ENCODE data around the gene RPTOR.

RPTOR gene

DNA sequence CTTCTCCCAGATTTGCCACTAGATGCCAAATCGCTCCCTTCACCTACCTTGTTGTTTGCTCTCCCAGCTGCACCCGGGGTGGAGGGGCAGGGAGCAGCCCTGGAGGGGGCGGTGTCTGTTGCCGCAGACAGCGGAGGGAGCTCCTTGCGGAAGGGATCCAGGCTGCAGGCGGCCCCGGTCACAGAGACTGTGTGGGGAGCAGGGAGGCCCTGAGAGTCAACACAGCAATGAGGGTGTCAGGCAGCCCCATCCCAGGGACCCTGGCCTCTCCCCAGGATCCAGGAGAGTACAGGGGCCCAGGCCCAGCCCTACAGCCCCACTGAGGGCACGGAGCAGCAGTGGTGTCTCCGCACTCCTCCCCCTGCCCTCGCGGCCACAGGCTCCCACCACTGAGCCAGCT, 396.5 kb downstream of the RPTOR start:
- no peak for DNase-seq

DNA sequence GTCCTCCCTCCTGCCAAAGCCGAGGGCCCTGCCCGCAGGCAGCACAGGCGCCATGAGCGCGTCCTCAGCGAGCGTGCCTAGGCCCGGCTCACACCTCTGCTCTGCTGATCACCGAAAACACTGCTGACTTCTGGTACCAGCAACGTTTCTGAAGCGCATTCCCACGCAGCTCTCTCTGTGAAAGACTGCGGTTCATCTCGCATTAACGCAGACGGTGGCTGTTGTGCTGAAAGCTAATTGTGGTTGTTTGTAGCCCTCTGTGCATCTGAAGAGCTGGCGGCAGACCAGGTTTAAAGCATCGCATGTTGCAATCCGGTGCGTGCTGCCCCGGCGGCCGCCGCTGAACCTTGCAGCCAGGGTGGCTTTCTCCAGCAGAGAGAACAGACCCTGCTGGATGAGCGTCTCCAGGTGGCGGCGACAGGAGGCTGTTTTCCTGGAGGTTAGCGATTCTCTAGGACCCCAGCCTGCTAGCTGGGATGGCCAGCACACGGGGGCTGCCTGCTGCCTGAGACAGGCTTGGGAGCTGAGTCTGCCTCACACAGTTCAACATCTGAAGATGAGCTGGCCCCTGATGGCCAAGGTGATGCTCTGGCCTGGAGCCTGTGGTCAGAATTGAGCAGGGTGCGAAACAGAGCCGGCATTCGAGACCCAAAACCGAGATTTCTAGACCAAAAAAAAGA, 397.2 kb downstream of the RPTOR start:
- DNase-seq, result no peak

DNA sequence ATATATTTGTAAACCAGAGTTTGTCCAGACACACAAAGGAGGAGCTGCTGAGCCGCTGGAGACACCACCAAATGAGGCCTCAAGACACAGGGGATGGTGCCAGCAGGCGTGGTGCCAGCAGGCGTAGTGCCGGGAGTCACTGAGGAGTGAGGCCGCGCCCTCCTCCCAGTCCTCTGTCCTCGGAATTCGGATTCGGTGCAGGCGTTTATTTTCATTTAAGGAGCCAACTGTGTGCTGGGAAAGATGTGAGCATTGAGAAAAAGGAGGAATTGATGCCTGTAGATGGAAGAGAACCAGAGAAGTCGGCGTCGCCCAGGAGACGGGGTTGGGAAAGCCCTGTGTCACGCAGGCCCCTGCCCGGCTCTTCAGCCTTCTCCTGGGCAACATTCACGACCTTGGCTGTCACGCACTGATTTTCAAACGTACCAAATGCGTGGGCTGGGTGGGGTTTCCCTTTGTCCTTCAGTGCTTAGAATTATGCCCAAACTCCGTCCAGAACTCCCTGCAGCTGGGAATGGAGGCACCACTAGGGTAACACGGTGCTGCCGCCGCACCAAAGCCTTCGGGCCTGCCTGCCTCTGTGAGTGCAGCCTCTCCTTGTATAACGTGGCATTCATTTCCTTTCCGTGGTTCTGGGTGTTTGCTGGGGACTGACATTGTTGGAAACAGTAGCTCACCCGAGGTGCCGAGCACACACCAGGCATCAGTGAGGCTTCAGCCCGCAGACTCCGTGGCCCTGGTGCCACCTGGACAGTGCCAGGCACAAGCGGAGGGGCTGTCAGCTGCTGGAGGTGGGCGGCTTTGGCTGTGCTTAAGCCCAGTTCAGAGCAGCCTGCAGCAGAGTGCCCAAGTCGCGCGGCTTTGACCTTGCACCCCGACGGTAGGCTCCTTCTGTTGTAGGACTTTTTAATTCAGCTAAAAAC, 398.0 kb downstream of the RPTOR start:
- no peak for DNase-seq

DNA sequence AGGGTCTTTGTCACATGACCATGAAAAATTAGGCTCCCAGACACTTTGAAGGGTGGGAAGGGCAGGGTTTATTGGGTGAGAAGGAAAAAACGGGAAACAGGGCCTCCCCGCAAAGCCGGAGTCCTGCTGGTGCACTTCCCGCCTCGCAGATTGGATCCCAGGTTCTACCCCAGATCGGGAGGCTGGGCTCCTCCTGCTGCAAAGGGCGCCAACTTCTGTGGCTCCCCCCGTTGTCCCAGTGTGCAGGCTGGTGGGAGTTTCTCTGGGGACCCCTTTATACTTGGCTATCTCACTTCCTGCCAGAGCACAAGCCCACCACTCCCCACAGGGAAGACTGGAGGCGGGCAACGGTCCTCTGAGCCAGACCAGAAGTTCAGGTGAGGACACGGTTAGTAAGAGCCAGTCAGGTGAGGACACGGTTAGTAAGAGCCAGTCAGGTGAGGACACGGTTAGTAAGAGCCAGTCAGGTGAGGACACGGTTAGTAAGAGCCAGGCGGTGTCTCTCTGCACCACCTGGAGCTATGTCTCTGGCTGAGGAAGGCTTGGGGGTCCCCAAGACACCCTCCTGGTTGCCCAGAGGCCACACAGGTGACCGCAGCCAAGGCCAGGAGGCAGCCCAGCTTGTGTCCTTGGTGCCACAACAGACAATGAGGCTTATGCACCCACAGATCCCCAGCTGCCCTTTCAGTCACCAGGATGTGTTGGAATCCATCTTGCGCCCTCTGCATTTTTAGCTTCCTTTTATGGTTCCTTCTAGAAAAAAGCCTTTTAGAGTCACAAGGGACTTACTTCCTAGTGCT, 398.9 kb downstream of the RPTOR start:
- DNase-seq, result no peak

DNA sequence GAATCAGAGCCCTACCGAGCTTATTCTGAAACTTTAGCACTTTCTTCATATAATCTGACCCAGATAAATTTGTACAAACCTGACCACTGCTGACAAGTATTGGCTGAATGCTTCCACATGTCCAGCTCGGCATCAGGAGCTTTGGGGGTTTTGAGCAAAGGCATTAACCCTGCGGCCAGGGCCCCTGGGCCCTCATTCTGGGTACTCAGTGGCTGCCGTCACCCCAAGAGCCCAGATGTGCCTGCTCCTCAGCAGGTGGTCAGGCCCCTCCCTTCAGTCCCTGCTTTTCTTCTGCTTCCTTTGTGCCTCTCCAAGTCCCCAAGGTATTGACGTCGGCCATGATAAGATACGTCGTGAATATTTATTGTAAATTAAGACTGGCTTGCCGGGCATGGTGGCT, 399.7 kb downstream of the RPTOR start:
- DNase-seq, result no peak

DNA sequence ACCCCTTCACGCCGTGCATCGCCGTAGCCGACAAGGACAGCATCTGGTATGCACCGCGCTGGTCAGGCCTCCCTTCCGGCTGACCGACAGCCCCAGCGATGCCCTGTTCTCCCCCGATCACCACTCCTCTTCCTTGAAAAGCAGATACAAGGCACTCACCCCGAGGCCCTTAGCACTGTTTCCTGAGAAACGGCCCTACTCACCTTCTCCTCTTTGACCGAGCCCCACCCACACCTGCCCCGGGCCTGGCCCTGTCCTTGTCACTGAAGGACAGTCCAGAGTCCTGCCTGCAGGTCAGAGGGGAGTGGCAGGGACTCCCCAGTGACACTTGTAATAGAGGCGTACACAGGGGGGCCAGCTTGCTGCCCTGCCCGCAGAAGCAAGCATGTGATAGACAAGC, 401.1 kb downstream of the RPTOR start:
- no peak for DNase-seq

DNA sequence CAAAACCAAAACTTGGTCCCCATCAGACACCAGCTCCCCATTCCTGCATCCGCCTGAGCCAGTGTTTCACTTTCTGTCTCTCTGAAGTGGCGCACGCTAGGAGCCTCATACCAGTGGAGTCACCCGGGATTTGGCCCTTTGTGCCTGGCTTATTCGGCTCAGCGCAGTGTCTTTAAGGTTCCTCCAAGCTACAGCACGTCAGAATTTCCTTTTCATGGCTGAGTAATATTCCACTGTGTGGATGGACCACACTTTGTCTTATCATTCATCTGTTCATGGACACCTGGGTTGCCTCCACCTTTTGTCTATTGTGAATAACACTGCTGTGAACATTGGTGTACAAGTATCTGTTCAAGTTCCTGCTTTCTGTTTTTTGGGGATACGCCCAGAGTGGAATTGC, 401.8 kb downstream of the RPTOR start:
- DNase-seq, result no peak

DNA sequence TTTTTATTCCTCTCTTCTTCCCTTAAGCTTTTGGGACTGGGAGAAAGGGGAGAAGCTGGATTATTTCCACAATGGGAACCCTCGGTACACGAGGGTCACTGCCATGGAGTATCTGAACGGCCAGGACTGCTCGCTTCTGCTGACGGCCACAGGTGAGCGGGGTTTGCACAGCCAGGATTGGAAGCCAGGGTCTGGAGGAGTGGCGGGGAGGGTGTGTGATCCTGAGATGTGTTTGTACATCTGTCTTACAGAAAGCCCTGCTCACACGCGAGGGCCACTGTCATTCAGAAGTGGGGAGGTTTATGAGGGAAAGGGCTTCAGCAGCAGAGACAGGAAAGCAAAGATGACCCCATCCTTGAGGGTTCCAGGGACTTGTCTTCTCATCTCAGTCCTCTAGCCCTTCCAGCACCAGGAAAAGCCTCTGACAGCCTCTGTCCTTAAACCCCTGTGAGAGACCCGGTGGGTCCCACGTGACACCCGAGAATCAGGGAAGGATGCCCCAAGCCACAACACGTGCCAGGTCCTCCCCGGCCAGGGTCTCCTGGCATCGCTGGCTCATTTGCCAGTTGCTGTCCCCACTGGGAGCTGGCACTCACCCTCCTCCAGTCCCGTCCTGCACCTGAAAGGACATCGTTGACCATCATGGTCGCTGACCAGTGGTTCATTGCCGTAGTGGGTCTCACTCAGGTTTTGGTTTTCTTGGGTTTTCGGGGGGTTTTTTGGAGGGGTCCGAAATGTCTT, 402.7 kb downstream of the RPTOR start:
- no peak for DNase-seq

DNA sequence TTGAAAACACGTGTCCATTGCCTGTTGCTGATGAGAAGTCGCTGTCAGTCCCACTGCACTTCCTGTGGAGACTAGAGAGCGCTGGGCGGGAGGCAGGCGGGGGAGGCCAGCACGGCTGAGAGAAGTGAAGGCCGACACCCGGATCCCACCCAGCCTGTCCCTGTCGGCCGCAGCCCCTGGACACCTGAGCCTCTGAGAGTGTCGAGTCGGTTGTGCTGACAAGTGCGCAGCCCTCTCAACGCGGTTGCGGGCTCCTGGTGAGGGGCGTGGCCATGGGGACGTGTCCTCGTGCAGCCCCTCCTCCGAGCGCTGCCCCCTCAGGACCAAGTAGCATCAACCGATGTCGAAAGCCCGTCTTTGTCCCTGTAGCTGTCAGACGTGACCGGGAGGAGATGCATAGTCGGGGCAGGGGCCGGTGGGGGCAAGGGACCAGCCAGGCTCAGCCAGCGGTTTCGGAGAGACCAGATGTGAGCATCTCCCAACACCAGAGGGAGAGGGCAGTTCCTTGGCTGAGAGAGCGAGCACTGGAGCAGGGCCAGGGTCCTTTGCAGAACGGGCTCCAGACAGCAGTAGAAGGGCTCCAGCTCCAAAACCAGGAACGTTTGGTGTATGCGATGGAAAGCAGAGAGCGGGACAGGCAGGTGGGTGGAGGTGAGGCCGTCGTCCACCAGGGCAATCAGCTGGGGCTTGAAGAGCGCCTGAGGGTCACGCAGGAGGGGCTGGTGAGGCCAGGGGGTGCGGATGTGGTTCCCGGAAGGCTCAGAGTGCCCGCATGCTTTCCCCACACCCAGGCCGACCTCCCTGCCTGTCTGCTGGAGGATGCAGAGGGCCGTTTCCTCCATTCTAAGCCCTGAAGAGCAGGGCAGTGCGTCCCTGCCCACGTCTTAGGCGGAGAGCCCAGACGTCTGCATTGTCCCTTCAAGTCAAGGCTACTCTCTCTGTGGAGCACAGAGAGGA, 403.7 kb downstream of the RPTOR start:
- no peak for DNase-seq

DNA sequence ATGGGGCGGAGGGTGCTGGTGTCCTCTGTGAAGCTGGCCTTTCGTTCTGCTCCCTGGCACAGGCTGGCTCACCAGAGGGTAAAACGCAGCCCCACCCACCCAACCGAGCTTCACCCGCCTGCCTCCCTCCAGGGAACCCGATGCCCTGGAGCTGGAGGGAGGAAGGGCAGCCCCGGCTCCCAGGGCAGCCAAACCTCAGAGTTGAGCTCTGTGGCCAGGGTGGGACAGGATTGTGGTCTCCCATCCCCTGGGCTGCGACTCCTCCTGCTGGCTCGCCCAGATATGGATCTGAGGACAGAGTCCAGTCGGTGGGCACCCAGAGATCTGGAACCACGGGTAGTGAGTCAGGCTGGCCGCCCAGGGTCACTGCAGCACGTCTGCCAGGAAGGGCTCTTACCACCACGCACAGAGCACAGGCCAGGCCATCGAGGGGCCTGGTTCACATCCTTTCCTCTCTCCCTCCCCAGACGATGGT, 404.4 kb downstream of the RPTOR start:
- DNase-seq, result no peak

DNA sequence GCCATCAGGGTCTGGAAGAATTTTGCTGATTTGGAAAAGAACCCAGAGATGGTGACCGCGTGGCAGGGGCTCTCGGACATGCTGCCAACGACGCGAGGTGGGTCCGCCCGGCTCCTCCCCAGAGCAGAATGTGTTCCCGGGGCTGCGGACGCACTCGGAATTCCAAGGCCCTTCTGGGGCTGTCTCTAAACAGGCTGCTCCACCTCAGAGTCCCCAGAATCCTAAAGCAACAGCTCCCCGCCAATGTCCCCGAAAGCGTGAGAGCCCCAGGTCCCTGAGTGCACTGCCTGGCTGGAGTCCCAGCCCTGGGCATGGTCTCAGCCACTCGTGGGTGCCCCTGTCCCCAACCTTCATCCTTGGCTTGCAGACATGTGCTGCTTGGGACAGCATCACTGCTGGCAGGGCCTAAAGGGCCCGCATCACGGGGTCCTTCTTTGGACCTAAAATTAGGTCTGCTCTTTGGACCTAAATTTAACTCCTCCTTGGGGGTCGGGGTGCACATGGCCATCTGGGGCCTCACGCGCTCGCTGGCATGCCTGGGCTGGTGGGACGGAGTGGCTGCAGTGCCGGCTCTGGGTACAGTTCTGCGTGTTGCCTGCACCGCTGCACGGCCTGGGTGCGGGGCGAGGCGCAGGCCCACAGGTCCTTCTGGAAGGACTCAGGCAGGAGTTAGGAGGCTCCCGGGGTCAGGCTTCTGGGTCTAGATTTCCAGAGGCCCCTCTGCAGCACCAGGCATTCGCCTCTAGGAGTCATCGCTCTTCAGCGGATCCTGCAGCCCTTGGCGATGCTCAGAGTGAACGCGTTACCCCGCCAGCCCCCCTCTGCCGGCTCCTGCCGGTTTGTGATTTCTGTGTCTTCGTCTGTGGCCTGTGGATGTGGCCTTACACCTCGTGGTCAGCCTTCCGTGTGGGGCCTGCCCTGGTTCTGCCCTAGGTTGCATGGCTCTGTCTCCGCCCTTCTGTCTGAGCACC, 405.1 kb downstream of the RPTOR start:
- DNase-seq, result no peak

DNA sequence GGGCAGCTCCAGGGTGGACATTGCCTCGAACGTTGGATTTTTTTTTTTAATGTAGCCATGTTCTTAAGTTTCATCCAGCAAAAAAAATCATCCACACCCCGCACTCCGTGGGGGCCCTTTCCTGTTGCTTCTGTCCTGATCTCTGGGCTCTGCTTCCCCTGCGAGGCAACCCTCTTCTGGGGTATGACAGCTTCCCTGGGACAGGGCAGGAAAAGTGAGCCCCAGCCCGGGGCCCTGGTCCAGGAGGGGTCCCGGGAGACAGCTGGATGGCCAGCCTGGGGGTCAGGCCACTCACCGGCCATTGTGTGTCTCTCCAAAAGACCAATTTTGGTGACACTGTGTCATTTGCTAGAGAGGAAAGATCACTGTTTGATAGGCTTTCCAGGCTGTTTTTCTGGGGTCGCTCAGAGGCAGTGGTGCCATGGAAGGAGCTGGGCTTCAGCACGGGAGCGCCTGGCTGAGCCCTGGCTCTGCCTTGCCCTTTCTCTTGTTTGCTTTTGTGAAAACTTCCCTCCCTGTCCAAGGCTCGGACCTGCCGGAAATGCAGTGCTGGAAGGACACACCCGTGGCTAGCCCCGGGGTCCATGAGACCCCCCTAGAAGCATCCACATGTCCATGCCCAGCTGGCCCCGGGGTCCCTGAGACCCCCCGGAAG, 406.0 kb downstream of the RPTOR start:
- DNase-seq, result no peak

DNA sequence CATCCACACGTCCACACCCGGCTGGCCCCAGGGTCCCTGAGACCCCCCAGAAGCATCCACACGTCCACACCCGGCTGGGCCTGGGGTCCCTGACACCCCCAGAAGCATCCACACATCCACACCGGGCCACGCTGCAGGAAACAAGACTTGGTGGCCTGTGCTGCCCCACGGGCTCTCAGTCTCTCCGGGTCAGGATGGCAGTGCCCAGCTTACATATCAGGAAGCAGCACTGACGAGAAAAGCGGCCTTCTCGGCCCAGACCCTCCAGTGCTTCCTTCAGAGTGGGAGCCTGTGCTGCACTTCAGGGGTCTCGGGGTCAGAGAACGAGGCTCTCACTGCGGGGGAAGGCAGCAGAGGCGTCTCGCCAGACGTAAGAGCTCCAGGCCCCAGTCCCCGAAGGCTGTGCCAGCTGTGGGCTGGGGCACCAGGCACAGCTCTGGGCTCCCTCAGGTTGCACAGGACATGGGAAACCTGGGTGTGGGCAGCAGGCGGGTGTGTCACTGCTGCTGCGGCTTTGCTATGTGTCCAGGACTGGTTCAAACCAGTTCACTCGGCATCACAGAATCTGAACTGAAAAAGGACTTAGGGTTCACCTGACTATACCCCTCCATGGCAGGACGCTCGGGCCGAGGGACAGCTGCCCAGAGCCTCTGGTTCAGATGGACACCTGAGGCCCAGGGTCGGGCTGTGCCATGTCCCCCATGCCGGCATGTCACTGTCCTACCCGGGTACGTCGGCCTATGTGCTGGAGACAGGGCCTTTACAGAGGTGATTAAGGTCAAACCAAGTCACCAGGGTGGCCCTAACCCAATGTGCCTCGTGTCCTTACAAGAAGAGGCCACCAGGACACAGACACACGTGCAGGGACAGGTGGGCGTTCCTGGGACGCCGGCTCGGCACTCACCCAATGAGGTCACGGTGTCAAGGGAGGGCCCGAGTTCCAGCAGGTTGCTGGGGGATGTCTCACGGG, 406.8 kb downstream of the RPTOR start:
- no peak for DNase-seq

DNA sequence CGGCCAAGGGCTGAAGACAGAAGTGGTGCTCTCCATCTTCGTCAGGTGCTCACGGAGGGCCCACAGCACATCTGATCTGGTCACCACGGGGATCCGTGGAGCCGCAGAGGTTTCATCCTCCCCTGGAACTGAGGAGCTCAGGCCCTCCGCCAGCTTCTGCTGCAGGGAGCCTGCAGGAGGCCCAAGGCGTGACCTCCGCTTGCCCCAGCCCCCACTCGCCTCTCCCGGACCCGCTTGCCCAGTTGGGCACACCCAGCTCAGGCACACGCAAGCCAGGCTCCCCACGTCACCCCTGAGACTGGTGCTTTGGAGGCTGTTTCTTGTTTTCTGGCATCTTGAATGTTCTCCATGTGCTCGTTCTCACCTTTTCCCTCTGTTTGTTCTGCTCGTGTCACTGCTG, 407.7 kb downstream of the RPTOR start:
- no peak for DNase-seq

DNA sequence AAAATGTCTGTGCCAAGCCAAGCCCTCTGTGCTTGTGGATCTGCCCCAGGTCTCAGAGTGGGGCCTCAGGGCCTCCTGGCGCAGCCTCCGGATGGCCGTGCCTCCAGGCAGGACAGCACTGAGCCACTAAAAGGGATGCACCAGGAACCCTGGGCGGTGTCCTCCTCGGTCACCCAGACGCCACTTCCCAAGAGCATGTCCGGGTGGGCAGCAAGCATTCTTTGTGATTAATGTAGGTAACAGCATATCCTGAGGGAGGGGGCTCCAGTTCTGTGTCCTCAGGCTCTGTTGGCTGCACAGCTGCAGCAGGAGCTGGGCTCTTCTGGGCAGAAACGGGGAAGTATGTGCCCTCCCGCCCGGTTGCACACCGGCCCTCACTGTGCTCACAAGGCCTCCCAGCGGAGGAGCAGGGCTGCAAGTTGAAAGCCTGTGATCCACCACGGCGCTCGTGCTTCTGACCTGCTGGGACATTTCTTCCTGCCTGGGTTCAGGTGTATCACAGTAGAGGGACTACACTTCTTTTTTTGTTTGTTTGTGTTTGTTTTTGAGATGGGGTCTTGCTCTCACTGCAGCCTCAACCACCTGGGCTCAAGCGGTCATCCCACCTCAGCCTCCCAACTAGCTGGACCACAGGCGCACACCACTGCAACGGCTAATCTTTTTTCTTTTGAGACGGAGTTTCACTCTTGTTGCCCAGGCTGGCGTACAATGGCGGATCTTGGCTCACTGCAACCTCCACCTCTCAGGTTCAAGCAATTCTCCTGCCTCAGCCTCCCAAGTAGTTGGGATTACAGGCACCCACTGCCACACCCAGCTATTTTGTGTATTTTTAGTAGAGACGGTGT, 409.1 kb downstream of the RPTOR start:
- no peak for DNase-seq

DNA sequence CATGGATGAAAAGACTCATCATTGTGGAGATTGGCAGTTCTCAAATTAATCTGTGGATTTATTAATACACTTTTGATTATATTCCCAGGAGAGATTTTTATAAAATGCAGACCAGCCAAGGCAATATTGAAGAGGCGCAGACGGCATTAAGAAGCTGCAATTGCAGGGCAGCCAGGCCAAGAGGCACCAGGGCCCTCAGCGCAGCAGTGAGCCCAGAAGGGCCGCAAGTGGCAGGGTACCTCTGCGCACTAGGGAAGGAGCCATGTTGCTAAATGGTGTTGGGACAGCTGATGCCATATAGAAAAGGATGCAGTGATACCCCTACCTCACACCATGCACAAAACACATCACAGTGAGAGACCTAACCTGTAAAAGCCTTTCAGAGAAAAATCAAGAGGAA, 410.4 kb downstream of the RPTOR start:
- DNase-seq, result no peak

DNA sequence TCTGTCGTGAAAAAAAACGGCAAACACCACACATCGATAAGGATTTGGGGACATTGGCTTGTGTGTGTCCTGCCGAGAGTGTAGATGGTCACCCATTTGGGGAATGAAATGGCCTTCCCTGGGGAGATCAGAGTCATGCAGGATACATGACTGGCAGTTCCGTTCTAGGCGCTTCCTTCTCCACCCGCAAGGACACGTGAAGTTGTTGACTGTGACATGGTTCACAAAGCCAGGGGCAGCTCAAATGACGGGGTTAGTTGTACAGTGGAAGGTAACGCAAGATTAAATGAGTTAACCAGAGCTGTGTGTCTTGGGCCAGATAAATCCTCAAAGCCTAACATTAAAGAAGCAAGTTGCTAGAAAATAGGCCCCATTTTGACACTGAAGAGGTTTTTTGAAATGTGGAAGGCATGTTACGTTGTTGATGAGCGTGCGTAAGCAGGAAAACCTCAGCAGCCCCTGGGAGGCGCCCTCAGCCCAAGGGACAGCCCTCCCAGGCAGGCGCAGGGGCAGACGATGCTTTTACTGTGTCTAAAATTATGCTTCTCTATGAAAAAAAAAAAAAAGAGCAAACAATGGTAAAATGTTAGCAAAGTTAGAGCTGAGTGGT, 411.1 kb downstream of the RPTOR start:
- no peak for DNase-seq
